ENCODE data around the gene FANCE. TPM values are rescaled to one million over a fixed set of nuclear protein-coding genes. Genes with fewer than 3 reads are reported as not detected.

FANCE gene
- total RNA-seq, 4 donors from 2014 or later, result 2.6 to 15.3 (median 9.9) TPM

- no peak for TF ChIP-seq CTCF (IDR thresholded peaks at IDR 0.05; ENCODE audit: low read depth)
Observed at GRCh38 chr6:35470663-35471120, 18.6 kb downstream of the FANCE start.

GRCh38 chr6:35471836-35472345 lies 19.8 kb downstream of the FANCE start:
- no peak for TF ChIP-seq CTCF (IDR thresholded peaks at IDR 0.05; ENCODE audit: low read depth)

GRCh38 chr6:35473075-35473849 lies 21.1 kb downstream of the FANCE start:
- no peak for TF ChIP-seq CTCF (IDR thresholded peaks at IDR 0.05; ENCODE audit: low read depth)

- no peak for TF ChIP-seq CTCF (IDR thresholded peaks at IDR 0.05; ENCODE audit: low read depth)
Observed at GRCh38 chr6:35473850-35474130, 21.7 kb downstream of the FANCE start.

- no peak for TF ChIP-seq CTCF (IDR thresholded peaks at IDR 0.05; ENCODE audit: low read depth)
Observed at GRCh38 chr6:35474131-35474941, 22.2 kb downstream of the FANCE start.

- TF ChIP-seq CTCF (IDR thresholded peaks at IDR 0.05; ENCODE audit: low read depth), result no peak
Observed at GRCh38 chr6:35474942-35475570, 22.9 kb downstream of the FANCE start.

- no peak for TF ChIP-seq CTCF (IDR thresholded peaks at IDR 0.05; ENCODE audit: low read depth)
Observed at GRCh38 chr6:35475573-35475972, 23.4 kb downstream of the FANCE start.

All from subcutaneous adipose tissue (tissue), 4 donors.